ENCODE results near the gene CARS1.

CARS1 gene

GRCh38 chr11:3001496-3001895 is 55.7 kb downstream of the CARS1 start:
- Histone ChIP-seq H3K9me3 (no peaks in the 10 kb centered on the region), H3K4me1 (ENCODE audit: control insufficient read depth in 1 of 2, insufficient read depth in 1 of 2, low read depth in 1 of 2, low read length in 1 of 2) (peaks cover 11 to 19% of the 10 kb centered on the region in 2 experiments), H3K36me3 (peaks cover 75% of the 10 kb centered on the region), H3K27ac (no peak overlapping the region), H3K27me3 (no peaks in the 10 kb centered on the region), H3K4me3 (ENCODE audit: low read depth in 1 of 2, low read length in 1 of 2) (no peak overlapping the region)
- no peak for TF ChIP-seq CTCF (IDR thresholded peaks at IDR 0.05)

DNA sequence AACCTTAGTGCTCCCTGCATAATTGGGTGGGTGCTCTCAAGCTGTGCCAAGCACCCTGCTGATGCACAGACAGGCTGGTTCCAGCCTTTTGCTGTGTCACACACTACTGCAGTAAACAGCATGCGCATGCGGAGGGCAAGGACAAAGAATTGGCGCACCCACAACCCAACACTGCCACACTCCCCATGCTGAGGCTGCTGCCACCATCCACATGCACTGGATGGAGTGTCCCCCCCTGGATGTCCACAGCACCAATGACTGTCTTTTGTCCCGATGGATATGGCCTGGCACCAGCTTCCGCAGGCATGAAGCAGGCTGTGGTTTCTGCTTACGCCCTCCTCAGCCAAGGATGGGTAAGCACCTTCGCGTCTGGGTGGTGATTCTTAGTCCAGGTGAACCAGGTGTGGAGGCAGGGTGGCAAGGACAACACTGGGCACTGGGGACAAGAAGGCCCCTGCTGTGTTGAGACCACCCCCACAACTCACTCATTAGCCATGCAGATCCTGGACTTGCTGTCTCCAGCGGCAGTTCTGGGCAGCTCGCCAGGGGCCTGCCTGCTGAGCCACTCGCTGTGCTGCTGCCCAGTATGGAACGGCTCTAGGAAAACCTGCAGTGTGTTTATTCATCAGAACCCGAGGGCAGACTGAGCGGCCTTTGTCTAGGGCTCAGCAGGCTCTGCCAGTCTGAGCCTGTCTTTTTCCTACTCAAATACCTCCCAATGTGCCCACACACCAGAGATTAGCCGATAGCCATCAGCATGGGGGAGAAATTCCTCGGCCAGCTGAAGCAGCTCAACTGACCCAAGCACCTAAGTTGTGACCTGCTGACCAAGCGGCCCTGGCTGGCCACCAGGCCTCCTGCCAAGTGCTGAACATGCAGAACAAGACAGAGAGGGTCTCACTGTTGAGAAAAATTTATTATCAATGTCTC is 56.9 kb downstream of the CARS1 start:
- Histone ChIP-seq H3K36me3 (peaks cover 63% of the 10 kb centered on the region), H3K4me3 (ENCODE audit: low read depth in 1 of 2, low read length in 1 of 2) (no peak overlapping the region), H3K4me1 (ENCODE audit: control insufficient read depth in 1 of 2, insufficient read depth in 1 of 2, low read depth in 1 of 2, low read length in 1 of 2) (peaks cover 11 to 19% of the 10 kb centered on the region in 2 experiments), H3K27ac (no peak overlapping the region), H3K27me3 (no peaks in the 10 kb centered on the region), H3K9me3 (no peaks in the 10 kb centered on the region)
- TF ChIP-seq CTCF (IDR thresholded peaks at IDR 0.05) = no peak

DNA sequence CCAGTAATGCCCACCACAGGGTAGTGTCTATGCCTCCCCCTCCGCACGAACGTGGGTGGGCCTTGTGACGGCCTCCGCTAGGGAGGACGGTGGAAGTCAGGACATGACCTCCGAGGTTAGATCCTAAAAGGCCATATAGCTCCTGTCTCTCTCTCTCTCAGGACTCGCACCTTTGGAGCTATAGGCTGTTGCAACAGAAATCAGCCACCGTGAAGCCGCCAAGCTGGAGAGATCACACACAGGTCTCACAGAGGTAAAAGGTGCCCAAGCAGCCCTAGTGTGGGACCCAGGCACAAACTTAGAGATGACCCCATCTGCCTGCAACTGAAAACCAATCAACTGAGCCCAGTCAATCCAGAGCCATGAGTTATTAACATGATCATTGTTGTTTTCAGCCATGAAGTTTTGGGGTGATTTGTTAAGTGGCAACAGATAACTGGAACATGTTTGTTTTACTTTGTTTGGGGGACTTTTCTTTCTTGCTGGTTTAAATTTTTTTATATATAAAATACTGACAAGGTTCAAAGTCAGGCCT is 57.7 kb downstream of the CARS1 start:
- Histone ChIP-seq H3K27ac (no peak overlapping the region), H3K36me3 (peaks cover 55% of the 10 kb centered on the region), H3K9me3 (no peaks in the 10 kb centered on the region), H3K4me1 (ENCODE audit: control insufficient read depth in 1 of 2, insufficient read depth in 1 of 2, low read depth in 1 of 2, low read length in 1 of 2) (peaks cover 11 to 19% of the 10 kb centered on the region in 2 experiments), H3K4me3 (ENCODE audit: low read depth in 1 of 2, low read length in 1 of 2) (no peak overlapping the region), H3K27me3 (no peaks in the 10 kb centered on the region)
- TF ChIP-seq CTCF (IDR thresholded peaks at IDR 0.05) = no peak

DNA sequence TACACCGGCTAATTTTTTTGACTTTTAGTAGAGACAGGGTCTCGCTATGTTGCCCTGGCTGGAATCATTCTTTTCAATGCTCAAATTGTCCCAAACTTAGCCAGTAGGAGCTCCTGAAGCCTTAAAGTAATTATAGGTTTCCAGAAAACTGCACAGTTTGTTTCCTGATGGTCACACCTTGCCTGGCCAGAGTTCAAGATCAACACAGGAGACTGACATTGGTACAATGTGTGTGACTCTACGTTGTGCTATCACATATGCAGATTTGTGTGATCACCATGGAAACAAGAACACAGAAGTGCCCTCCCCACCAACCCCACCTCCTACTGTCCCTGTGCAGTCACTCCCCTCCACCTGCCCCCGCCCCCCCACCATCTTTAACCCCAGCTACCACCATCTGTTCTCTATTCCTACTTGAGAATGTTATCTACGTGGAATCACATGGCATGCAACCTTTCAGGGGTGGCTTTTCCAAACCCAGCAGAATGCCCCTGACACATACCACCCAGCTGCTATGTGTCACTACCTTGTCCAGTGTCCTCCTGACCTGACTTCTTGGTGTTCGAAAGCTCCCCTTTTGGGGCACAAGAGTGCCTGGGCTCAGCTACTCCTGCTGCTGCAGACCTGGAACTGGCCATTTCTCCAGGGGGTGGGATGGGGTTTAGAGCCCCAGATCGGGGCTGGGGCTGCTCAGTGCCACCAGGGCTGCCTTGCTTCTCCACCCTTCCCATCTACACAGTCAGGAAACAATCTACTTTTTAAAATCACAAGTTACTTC is 59.0 kb downstream of the CARS1 start:
- no peaks in the 10 kb centered on the region for H3K27me3 ChIP-seq
- no peak overlapping the region for H3K4me3 ChIP-seq (ENCODE audit: low read depth in 1 of 2, low read length in 1 of 2)
- TF ChIP-seq CTCF (IDR thresholded peaks at IDR 0.05) = no peak
- peaks cover 10 to 11% of the 10 kb centered on the region in 2 experiments for H3K4me1 ChIP-seq (ENCODE audit: control insufficient read depth in 1 of 2, insufficient read depth in 1 of 2, low read depth in 1 of 2, low read length in 1 of 2)
- H3K9me3 ChIP-seq = no peaks in the 10 kb centered on the region
- H3K36me3 ChIP-seq = peaks cover 43% of the 10 kb centered on the region
- H3K27ac ChIP-seq = no peak overlapping the region

GRCh38 chr11:2997406-2997805 is 59.8 kb downstream of the CARS1 start:
- no peaks in the 10 kb centered on the region for H3K27me3 ChIP-seq
- H3K36me3 ChIP-seq = peaks cover 35% of the 10 kb centered on the region
- H3K9me3 ChIP-seq = no peaks in the 10 kb centered on the region
- no peak overlapping the region for H3K27ac ChIP-seq
- no peak overlapping the region for H3K4me3 ChIP-seq (ENCODE audit: low read depth in 1 of 2, low read length in 1 of 2)
- peaks cover 11 to 13% of the 10 kb centered on the region in 2 experiments for H3K4me1 ChIP-seq (ENCODE audit: control insufficient read depth in 1 of 2, insufficient read depth in 1 of 2, low read depth in 1 of 2, low read length in 1 of 2)
- TF ChIP-seq CTCF (IDR thresholded peaks at IDR 0.05) = no peak
